IMR-90 (cell line): ENCODE data around the gene LYVE1. TPM values are rescaled to one million over a fixed set of nuclear protein-coding genes. Genes with fewer than 3 reads are reported as not detected.

Experiments used
- ATAC-seq: fragments of 200-7000 bp; cut with Tn5 transposase; 2 replicates; pipeline ENCODE4 v1.9.1; 2020; ENCODE audit warnings: low read depth, mild to moderate bottlenecking, moderate library complexity
- BruUV-seq: library from RNA; stranded (reverse); fragments of 400-500 nt; replicated peaks from 2 replicates; lab custom pipeline; 2021; lab: Mats Ljungman, UMichigan
- CTCF ChIA-PET: fragments of 300-600 bp; formaldehyde crosslinking; extraction: SDS; loops from one replicate; lab custom pipeline; 2021; ENCODE audit warnings: antibody characterized with exemption; lab: Yijun Ruan, JAX
- POLR2A ChIA-PET: fragments of 300-600 bp; sonication (Branson Sonifier 250); formaldehyde crosslinking; loops from one replicate; lab custom pipeline; 2022; ENCODE audit warnings: antibody characterized with exemption; ENCODE audit not compliant: unreplicated experiment; lab: Charles Lee
- DNase-seq: peaks from one replicate; pipeline ENCODE4 v3.0.0; 2013
- H2AFZ ChIP-seq: replicated peaks from 2 replicates; pipeline ENCODE3; 2013; ENCODE audit warnings: low read length, mild to moderate bottlenecking; ENCODE audit not compliant: poor library complexity
- H2AK5ac ChIP-seq: 2 replicates; pipeline ENCODE4 v1.6.1; 2013; ENCODE audit warnings: low read depth, low read length, inconsistent platforms
- H2AK9ac ChIP-seq: replicated peaks from 2 replicates; pipeline ENCODE3; 2013; ENCODE audit warnings: mild to moderate bottlenecking, low read depth, low read length, moderate library complexity; ENCODE audit not compliant: poor library complexity
- H2BK120ac ChIP-seq: 2 replicates; pipeline ENCODE4 v1.6.1; 2013; ENCODE audit warnings: low read depth, low read length, inconsistent platforms
- H2BK15ac ChIP-seq: 3 replicates; pipeline ENCODE4 v1.6.1; 2013; ENCODE audit warnings: low read depth, low read length, inconsistent platforms
- H2BK20ac ChIP-seq: 2 replicates; pipeline ENCODE4 v1.6.1; 2013; ENCODE audit warnings: low read depth, mild to moderate bottlenecking, inconsistent platforms, low read length, moderate library complexity
- H2BK5ac ChIP-seq: 2 replicates; pipeline ENCODE4 v1.6.1; 2013; ENCODE audit warnings: mild to moderate bottlenecking, low read depth, low read length, inconsistent platforms; ENCODE audit not compliant: poor library complexity, severe bottlenecking
- H3K14ac ChIP-seq: replicated peaks from 2 replicates; pipeline ENCODE4 v1.6.1; 2013; ENCODE audit warnings: low read depth, low read length, inconsistent platforms
- H3K18ac ChIP-seq: 2 replicates; pipeline ENCODE4 v1.6.1; 2013; ENCODE audit warnings: low read depth, low read length, control low read depth
- H3K23ac ChIP-seq: 2 replicates; pipeline ENCODE4 v1.6.1; 2013; ENCODE audit warnings: low read depth, low read length, inconsistent platforms
- H3K27ac ChIP-seq: 2 replicates; pipeline ENCODE4 v1.5.1; 2013; ENCODE audit warnings: mild to moderate bottlenecking, control low read depth, low read length; ENCODE audit not compliant: insufficient read depth
- H3K27me3 ChIP-seq: 2 replicates; pipeline ENCODE4 v1.6.1; 2013; ENCODE audit warnings: low read length; ENCODE audit not compliant: control insufficient read depth, insufficient read depth
- H3K36me3 ChIP-seq: 2 replicates; pipeline ENCODE4 v1.6.1; 2013; ENCODE audit warnings: low read length, mixed read lengths; ENCODE audit not compliant: control insufficient read depth, insufficient read depth
- H3K4ac ChIP-seq: 2 replicates; pipeline ENCODE4 v1.6.1; 2013; ENCODE audit warnings: low read depth, low read length, inconsistent platforms
- H3K4me1 ChIP-seq: 2 replicates; pipeline ENCODE4 v1.6.1; 2013; ENCODE audit warnings: low read length, mixed read lengths; ENCODE audit not compliant: control insufficient read depth, insufficient read depth
- H3K4me2 ChIP-seq: 2 replicates; pipeline ENCODE4 v1.6.1; 2013; ENCODE audit warnings: low read depth, mild to moderate bottlenecking, control low read depth, low read length, moderate library complexity
- H3K4me3 ChIP-seq: 2 replicates; pipeline ENCODE4 v1.5.1; 2013; ENCODE audit warnings: low read depth, mild to moderate bottlenecking, control low read depth, low read length, moderate library complexity; ENCODE audit not compliant: insufficient read depth
- H3K56ac ChIP-seq: 2 replicates; pipeline ENCODE4 v1.6.1; 2013; ENCODE audit warnings: low read length, inconsistent platforms; ENCODE audit not compliant: insufficient read depth; ENCODE audit errors: extremely low read depth
- H3K79me1 ChIP-seq, 2 experiments: 2 replicates each; pipeline ENCODE4 v1.6.1; 2013; ENCODE audit warnings: low read length in 2 of 2, inconsistent platforms in 1 of 2, low read depth in 1 of 2
- H3K9ac ChIP-seq: 2 replicates; pipeline ENCODE4 v1.6.1; 2013; ENCODE audit warnings: low read depth, low read length, control low read depth
- H3K9me1 ChIP-seq: 2 replicates; pipeline ENCODE4 v1.6.1; 2013; ENCODE audit warnings: low read length, inconsistent platforms; ENCODE audit not compliant: insufficient read depth
- H3K9me3 ChIP-seq: 2 replicates; pipeline ENCODE4 v1.6.1; 2013; ENCODE audit warnings: low read length; ENCODE audit not compliant: control insufficient read depth, insufficient read depth
- H4K20me1 ChIP-seq: 2 replicates; pipeline ENCODE4 v1.6.1; 2013; ENCODE audit warnings: low read length, inconsistent platforms; ENCODE audit not compliant: insufficient read depth
- H4K5ac ChIP-seq: 2 replicates; pipeline ENCODE4 v1.6.1; 2013; ENCODE audit warnings: mild to moderate bottlenecking, low read depth, low read length, control low read depth
- H4K8ac ChIP-seq, 2 experiments: 2 replicates each; pipeline ENCODE4 v1.6.1; 2013; ENCODE audit warnings: low read depth in 2 of 2, low read length in 2 of 2, control low read depth in 1 of 2, inconsistent platforms in 1 of 2
- H4K91ac ChIP-seq: 2 replicates; pipeline ENCODE4 v1.6.1; 2013; ENCODE audit warnings: low read depth, low read length, inconsistent platforms; ENCODE audit not compliant: insufficient read depth
- CEBPB ChIP-seq: IDR thresholded peaks from 2 replicates; pipeline ENCODE4 v1.6.1; 2012; ENCODE audit warnings: low read depth, low read length, improper control_type of control experiment
- CHD1 ChIP-seq: IDR thresholded peaks from 2 replicates; pipeline ENCODE4 v1.6.1; 2012; ENCODE audit warnings: low read depth, low read length, improper control_type of control experiment
- FOS ChIP-seq: fragments of 150-350 bp; IDR thresholded peaks from 2 replicates; pipeline ENCODE4 v1.6.1; 2016; ENCODE audit warnings: low read depth, low read length
- WGBS, 2 experiments: methylation state at CpG; one replicate each; pipeline versions ENCODE4 v1.1.5 to v1.1.7; 2013; ENCODE audit warnings: missing lambda C conversion rate in 2 of 2; ENCODE audit not compliant: insufficient read length in 1 of 2; ENCODE audit errors: extremely low coverage in 2 of 2; 5-methylcytosine and 5-hydroxymethylcytosine counted together
- dilution Hi-C: fragments of 300-500 bp; cut with HindIII; formaldehyde crosslinking; loops from one replicate; pipeline ENCODE4 v1.14.3; 2018; ENCODE audit warnings: low sequenced_read_pairs; ENCODE audit not compliant: unreplicated experiment
- in situ Hi-C: fragments of 300-500 bp; cut with MboI; formaldehyde crosslinking; loops from 3 replicates; pipeline ENCODE4 v1.14.3; 2019; ENCODE audit warnings: low sequenced_read_pairs, inconsistent platforms, mixed read lengths
- intact Hi-C: fragments of 100-400 bp; cut with micrococcal nuclease; formaldehyde crosslinking; loops from 2 replicates; pipeline ENCODE4 v1.10.0; 2022
- polyA plus RNA-seq, 3 experiments: library from polyadenylated mRNA; depleted of rRNA; stranded (reverse); fragments of >200 nt; gene quantifications; 2 replicates each; pipeline ENCODE4 v1.2.3, GENCODE V29; 2012; ENCODE audit warnings: low replicate concordance in 1 of 3
- total RNA-seq: library from RNA; depleted of rRNA; stranded (reverse); fragments of >200 nt; gene quantifications from 2 replicates; pipeline ENCODE4 v1.2.3, GENCODE V29; 2012

The LYVE1 gene
- total and polyA plus RNA-seq, 2 of the 4 experiments (the other 2 are of a cell fraction): not detected

- Histone ChIP-seq H2BK20ac (peak overlapping the region; percentile 99; the same call in 1 of the 2 replicates), H4K91ac (no peak overlapping the region), H2AK9ac (no peak overlapping the region), H4K20me1 (no peaks in the 10 kb centered on the region), H3K27me3 (no peaks in the 10 kb centered on the region), H2BK15ac (peak overlapping the region; percentile 75; the same call in 1 of the 3 replicates), H3K4me3 (no peak overlapping the region), H4K8ac (peak overlapping the region; percentile 96; a peak in 2 of 4 replicates), H2AK5ac (no peak overlapping the region), H3K27ac (peak overlapping the region; percentile 87), H2AFZ (no peak overlapping the region), H4K5ac (no peak overlapping the region), H2BK120ac (peak overlapping the region; percentile 100; the same call in 1 of the 2 replicates), H2BK5ac (peak overlapping the region; percentile 94), H3K14ac (peak overlapping the region; percentile 97; the same call in 1 of the 2 replicates), H3K4me2 (no peak overlapping the region), H3K4me1 (peaks cover 21% of the 10 kb centered on the region), H3K9me1 (peaks cover 33% of the 10 kb centered on the region), H3K9ac (no peak overlapping the region), H3K9me3 (no peaks in the 10 kb centered on the region), H3K23ac (peak overlapping the region; percentile 94; the same call in 1 of the 2 replicates), H3K79me1 (peaks cover 0 to 38% of the 10 kb centered on the region in 2 experiments; a peak in 3 of 4 replicates), H3K56ac (peak overlapping the region; percentile 88), H3K36me3 (peaks cover 28% of the 10 kb centered on the region), H3K4ac (peak overlapping the region; percentile 99; the same call in 1 of the 2 replicates), H3K18ac (peak overlapping the region; percentile 70; the same call in 1 of the 2 replicates)
- BruUV-seq: no TSS peak
- whole genome bisulfite sequencing, 2 experiments: no CpG with 5 or more reads among the region's 2 CpGs
- ChIA-PET CTCF (no interaction called here), POLR2A (interaction anchor here (0.7 kb wide), 1 partner anchor 846 kb away, joined by 3 read pairs; no protein-coding TSS in a partner anchor)
- in situ Hi-C loops: no loop called here
- dilution Hi-C loops: no loop called here
- TF ChIP-seq CHD1: no peak
- peak; percentile 49; the same call in 1 of the 2 replicates for TF ChIP-seq FOS
- peak; percentile 97 for TF ChIP-seq CEBPB
- intact Hi-C loops: no loop called here
- peak; percentile 96 for ATAC-seq
- peak; percentile 96 for DNase-seq
Measured at GRCh38 chr11:10592331-10592730, 23.9 kb upstream of the LYVE1 start.
